ENCODE data around the gene GPR61.

GPR61 gene

GRCh38 chr1:109502364-109502851 is 37.3 kb upstream of the GPR61 start:
- TF ChIP-seq CTCF (IDR thresholded peaks at IDR 0.05): no peak

DNA sequence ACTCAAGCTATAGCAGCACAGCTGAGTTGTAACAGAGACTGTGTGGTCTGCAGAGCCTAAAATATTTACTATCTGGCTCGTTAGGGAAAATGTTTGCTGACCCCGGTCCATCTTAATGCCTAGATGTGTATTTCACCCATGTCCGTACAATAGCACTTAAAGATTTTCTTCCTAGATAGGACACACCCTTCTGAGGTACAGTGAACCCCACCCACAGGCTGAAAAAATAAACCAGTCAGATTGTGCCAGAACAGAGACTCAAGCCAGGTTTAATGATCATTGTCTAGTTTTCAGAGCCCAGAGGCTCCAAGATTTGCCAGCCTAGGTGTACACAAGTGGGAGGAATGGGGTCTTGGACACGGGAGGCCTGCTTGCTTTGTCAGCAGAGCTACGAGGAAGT is 35.7 kb upstream of the GPR61 start:
- no peak for TF ChIP-seq CTCF (IDR thresholded peaks at IDR 0.05)

DNA sequence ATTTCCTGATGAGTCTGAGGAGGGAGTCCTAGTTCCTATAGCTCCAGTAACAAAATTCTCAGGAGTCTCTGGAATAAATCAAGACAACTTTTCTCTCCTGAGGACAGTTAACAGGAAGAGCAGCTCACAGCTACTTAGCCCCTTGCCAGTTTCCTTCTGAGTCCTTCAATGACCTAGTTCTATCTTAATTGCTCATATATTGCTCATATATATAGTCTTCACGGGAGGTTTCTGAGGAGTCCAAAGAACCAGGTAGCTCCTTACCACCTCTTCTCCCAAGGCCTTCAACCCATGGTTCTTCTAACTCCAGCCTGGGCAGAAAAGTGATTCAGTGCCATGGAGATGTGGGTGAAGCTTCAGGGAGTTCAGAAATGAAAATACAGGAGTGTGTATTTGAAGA is 34.7 kb upstream of the GPR61 start:
- no peak for TF ChIP-seq CTCF (IDR thresholded peaks at IDR 0.05)

GRCh38 chr1:109508001-109508872 is 31.4 kb upstream of the GPR61 start:
- TF ChIP-seq CTCF (IDR thresholded peaks at IDR 0.05): no peak

GRCh38 chr1:109508873-109509175 is 30.8 kb upstream of the GPR61 start:
- no peak for TF ChIP-seq CTCF (IDR thresholded peaks at IDR 0.05)

DNA sequence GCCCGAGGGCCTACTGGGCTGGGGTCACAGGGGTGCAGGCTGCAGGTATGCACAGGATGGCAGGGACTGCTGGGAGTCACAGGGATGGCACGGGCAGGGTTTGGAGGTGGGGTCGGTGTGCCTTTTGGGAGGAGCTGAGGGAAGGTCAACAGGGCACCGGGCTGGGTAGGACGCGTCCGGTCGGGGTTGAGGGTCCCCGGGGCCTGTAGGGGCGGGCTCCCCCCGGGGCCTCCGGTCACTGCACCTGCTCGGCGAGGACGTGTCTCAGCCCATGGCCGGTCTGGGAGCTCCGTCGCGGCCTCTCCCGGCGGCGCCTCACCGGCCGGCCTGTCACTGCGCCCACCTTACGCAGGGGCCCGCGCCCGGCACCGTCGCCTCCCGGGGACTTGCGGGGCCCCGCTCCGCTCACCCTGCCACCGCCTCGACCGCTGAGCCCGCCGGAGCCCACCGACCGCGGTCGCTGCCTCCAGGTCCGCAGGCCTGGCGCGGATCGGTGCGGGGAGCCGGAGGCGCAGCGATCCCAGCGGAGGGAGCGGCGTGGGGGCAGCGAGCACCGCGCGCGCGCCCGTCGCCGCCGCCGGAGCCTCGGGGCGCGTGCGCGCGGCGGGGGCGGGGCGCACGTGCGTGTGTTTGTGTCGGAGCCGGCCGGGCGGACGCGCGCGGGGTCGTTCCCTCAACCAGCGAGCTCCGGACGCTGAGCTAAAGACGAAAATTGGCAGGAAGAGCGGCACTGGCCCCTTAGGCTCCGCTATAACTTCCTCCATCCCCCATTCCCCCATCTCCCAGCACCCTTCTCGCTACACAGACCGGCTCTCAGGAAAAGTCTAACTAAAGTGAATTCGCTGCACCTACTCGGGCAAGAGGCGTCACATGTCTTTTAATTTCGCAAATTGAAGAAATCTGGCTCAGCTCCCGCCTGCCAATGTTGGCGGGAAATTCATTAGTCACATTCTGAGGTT is 30.2 kb upstream of the GPR61 start, which contains the start of gene AMIGO1:
Gene AMIGO1 (minus strand): TSS at position 552 of the 959 bp plus-strand sequence. CDS start 815 bp downstream, outside the sequence.
- no peak for TF ChIP-seq CTCF (IDR thresholded peaks at IDR 0.05)

GRCh38 chr1:109513110-109513710 is 26.5 kb upstream of the GPR61 start:
- TF ChIP-seq CTCF (IDR thresholded peaks at IDR 0.05): no peak
